ENCODE results near the gene LANCL2.

GRCh38 chr7:55325371-55325792 is 39.8 kb upstream of the LANCL2 start:
- TF ChIP-seq POLR2A (IDR thresholded peaks at IDR 0.05) (no peak), CTCF (IDR thresholded peaks at IDR 0.05) (no peak)
